ENCODE measurements around the gene PAF1. TPM values are rescaled to one million over a fixed set of nuclear protein-coding genes. Genes with fewer than 3 reads are reported as not detected.

The PAF1 gene
- 36.1 and 45.4 TPM in 2 replicates for total RNA-seq (ENCODE audit: low replicate concordance)

DNA sequence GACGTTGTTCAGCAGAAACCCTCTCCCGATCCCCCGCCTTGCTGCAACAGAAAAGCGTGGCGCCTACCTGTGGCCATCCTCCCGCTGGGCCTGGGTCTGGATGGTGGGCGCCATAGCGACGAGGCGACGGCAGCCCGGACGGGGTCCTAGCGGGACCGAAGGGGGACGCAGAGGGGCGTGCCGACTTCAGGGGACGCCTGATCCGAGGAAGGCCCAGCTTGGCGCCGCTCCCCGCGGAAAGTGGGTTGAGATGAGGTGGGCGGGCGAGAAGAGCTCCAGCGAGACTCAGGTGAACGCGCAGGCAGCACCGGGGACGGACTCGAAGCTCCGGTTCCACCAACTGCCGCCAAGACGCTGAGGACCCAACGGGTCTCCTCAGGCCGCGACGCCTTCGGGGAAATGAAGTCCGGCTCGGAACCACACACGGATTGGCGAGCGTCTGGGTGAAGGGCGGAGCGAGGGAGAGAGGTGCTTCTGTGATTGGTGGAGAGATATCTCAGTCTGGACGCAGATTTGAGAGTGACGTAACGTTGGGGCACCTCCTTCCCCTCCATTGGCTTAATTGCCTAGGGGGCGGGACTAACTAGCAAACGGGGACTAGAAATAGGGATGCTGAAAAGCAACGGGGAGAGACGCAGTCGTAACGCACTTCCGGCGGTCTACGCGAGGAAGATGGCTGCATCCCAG lies at the start of gene PAF1, which contains the start of gene MED29:
TSS of gene PAF1 (minus strand) at position 356 of the 687 bp plus-strand sequence. CDS start at position 114, 242 bp downstream.
TSS of gene MED29 (plus strand) at position 628 of the 687 bp plus-strand sequence. CDS start at position 673, 45 bp downstream.
- peak within 1 kb of the TSS; percentile 100 for H3K4me3 ChIP-seq (ENCODE audit: low read depth, low read length)
- no peak for TF ChIP-seq CTCF (IDR thresholded peaks at IDR 0.05; ENCODE audit: insufficient read depth, low read length)
- peak; percentile 100 for DNase-seq (ENCODE audit: low read depth)

DNA sequence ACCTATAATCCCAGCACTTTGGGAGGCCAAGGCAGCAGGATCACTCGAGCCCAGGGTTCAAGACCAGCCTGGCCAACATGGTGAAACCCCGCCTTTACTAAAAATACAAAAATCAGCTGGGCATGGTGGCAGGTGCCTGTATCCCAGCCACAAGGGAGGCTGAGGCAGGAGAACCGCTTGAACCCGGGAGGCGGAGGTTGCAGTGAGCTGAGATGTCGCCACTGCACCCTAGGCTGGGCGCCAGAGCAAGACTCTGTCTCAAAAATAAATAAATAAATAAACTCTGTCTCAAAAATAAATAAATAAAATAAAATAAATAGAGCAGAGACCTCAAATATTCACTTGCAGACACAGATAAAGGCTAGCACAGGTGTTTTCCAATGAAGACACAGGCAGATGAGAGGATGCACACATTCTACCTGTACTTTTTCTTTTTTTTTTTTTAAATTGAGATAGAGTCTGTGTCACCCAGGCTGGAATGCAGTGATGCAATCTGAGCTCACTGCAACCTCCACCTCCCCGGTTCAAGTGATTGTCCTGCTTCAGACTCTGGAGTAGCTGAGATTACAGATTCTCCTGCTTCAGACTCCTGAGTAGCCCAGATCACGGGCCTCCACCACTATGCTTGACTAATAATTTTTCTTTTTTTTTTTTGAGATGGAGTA lies 47.5 kb upstream of the PAF1 start:
- no peak for TF ChIP-seq CTCF (IDR thresholded peaks at IDR 0.05; ENCODE audit: insufficient read depth, low read length)
- H3K4me3 ChIP-seq (ENCODE audit: low read depth, low read length) = no peak overlapping the region
- DNase-seq (ENCODE audit: low read depth) = peak; percentile 40

DNA sequence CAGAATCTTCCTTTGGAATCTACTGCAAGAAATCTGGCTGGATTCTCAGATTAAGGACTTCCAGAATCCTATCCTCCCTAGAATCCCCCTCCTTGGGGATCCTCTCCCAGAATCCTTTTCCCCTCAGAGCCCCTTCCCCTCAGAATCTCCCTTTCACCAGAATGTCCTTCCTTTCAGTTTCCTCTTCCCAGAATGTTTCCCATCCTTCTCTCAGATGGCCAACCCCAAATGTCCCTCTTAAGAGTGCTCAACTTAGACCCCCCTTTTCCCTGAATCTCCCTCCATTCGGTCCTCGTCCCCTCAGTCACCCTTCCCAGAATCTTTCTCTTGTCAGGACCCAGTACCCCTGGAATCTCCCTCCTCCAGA lies 45.4 kb upstream of the PAF1 start:
- TF ChIP-seq CTCF (IDR thresholded peaks at IDR 0.05; ENCODE audit: insufficient read depth, low read length) = no peak
- peak overlapping the region; percentile 69 for H3K4me3 ChIP-seq (ENCODE audit: low read depth, low read length)
- no peak for DNase-seq (ENCODE audit: low read depth)

- H3K4me3 ChIP-seq (ENCODE audit: low read depth, low read length) = peak within 1 kb of the TSS; percentile 94
- DNase-seq (ENCODE audit: low read depth) = peak; percentile 95
- TF ChIP-seq CTCF (IDR thresholded peaks at IDR 0.05; ENCODE audit: insufficient read depth, low read length) = no peak
These were observed 44.8 kb upstream of the PAF1 start, which contains the start of gene RPS16 for GRCh38 chr19:39435499-39436349. Gene RPS16, minus strand, starts transcription at chr19:39435949. Its CDS starts 54 bp downstream, at chr19:39435895.

GRCh38 chr19:39434123-39435076 lies 43.5 kb upstream of the PAF1 start:
- no peak for DNase-seq (ENCODE audit: low read depth)
- H3K4me3 ChIP-seq (ENCODE audit: low read depth, low read length) = peak overlapping the region; percentile 94
- no peak for TF ChIP-seq CTCF (IDR thresholded peaks at IDR 0.05; ENCODE audit: insufficient read depth, low read length)
